GM21576 (cell line): ENCODE data around the gene FOXD4L6.
"Not testable (repeated sequence)": the region's sequence is repeated elsewhere in the genome, so short reads cannot be mapped to it uniquely, and the experiment has no call there.

Experiments
- ATAC-seq: cut with Tn5 transposase; IDR thresholded peaks from one replicate; pipeline ENCODE4 v1.9.1; 2021; ENCODE audit warnings: mild to moderate bottlenecking, moderate library complexity; ENCODE audit not compliant: unreplicated experiment

The FOXD4L6 gene

DNA sequence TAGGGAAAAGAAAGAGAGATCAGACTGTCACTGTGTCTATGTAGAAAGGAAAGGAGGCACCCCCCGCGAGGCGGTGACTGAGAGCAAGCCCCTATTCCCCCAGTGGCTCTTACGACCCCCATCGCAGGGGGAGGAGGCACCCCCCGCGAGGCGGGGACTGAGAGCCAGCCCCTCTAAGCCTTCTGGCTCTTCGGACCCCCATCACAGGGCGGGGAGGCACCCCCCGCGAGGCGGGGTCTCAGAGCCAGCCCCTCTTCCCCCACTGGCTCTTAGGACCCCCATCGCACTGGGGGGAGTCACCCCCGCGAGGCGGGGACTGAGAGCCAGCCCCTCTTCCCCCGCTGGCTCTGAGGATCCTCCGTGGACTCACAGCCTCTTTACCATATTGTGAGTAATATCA is 23.9 kb downstream of the FOXD4L6 start:
- not testable (repeated sequence) for ATAC-seq

DNA sequence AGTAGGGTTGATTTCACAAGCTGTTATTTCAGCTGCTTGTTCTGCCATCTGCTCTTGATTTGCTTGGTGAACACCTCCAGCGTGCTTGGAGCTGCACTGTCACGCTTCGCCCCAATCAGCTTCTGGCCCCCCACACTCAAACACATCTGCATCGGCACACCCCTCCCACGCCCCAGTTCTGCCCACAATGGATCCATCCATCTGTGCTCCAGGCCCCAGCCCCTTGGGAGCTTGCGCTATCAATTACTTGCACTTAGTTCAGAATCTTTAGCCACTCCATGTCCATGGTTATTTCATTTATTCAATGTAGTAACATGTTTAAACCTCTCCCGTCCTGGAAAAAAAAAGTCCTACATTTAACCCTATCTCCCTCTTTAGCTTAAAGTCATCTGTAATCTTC is 28.0 kb downstream of the FOXD4L6 start:
- ATAC-seq = not testable (repeated sequence)

DNA sequence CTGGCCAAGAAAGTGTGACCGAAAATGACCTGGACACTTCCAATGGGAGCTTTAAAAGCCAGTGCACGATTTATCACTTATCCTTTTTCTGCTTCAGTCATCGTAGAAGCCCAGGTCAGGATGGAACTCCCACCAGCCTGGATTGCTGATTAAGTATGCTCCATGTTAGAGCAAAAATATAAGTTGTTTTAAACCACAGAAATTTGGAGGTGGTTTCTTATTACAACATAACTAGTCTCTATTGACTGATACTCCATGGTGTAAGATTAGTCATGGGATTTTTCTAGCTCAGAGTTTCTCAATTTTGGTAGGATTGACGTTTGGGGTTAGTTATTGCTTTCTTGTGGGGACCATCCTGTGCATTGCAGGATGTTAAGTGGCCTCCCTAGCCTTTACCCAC is 29.7 kb downstream of the FOXD4L6 start:
- not testable (repeated sequence) for ATAC-seq

DNA sequence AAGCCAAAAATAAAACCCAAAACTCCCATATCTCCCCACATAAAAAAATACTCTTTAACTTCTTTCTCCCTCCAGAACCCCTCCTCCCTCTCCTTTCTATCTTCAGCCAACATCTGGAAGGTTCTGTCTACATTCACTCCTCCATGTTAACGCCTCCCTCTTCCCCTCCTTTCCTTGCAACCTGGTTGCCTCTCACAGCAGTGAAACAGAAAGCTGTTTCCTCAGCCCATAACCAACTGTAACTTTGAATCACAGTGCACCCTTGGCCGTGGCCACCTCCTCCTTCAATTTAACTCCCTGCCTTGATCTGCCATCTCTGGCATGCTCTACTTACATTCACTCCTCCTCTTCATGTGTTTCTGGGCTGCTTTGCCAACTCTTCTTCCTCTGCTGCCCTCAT is 33.4 kb downstream of the FOXD4L6 start:
- not testable (repeated sequence) for ATAC-seq

DNA sequence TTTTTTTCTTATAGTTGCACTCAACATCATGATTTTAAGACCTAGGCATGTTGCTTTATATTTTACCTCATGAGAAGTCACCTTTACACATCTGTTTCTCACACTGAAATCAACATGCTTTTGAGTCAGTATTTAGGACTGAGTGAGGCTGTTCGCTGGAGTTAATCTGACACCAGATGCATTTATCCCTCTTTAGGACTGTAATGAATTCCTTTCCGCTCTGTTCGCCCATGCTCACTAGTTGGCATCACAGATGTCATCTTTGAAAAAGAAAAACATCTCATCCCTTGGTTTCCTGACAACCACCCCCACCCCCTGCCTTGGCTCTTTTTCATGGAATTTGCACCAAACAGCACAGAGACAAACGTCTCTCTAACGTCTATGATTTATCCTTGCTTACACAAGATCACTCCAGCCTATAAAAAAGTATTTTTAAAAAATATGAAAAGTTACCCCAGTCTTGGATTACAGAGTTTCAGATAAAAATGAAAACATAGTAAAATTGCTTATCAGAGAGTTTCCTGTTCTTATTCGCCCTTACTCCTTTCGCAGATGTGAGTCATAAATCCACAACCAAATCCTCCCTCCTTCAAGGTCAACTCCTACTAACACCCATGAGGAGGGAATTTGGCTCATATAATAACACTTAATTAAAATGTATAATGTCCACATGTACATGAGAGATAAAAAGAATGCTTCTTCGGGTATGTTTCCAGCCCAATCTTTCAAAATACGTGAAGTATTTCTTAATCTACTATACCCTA is 34.3 kb downstream of the FOXD4L6 start:
- ATAC-seq = not testable (repeated sequence)

DNA sequence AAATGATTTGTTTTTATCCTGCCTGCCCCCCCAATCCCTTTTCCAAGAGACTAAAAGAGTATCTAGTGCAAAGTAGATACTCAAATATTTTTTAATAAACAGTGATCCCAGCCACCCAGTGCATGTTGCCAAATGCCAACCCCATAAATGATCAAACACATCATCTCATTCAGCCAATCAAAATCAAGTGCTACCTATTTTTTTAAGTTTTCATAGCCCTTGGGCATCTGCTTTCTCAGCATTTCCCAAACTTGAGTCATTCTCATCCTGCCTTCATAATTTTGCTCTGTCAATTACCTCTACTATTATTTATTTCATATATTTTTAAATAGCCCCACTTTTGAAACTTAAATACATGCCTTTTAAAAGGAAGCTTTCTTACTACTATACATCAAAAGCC is 37.6 kb downstream of the FOXD4L6 start:
- not testable (repeated sequence) for ATAC-seq

DNA sequence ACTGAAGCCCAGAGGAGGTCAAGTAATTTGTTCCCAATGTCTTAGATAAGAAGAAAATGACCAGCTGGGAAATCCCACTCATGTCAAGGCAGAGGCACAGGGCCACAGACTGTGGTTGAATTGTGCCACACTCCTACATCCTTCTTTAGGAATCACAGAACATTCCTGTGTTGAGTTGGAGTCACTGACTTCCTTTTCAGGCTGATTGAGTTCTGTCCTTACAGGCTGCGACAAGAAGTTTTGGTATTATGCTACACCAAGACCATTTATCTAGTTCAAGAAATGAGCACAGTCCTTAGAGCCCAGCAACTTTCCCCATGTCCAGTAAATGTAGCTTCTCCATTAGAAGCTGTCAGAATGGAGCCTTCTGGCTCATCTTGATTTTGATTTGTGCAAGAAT is 38.1 kb downstream of the FOXD4L6 start:
- not testable (repeated sequence) for ATAC-seq

DNA sequence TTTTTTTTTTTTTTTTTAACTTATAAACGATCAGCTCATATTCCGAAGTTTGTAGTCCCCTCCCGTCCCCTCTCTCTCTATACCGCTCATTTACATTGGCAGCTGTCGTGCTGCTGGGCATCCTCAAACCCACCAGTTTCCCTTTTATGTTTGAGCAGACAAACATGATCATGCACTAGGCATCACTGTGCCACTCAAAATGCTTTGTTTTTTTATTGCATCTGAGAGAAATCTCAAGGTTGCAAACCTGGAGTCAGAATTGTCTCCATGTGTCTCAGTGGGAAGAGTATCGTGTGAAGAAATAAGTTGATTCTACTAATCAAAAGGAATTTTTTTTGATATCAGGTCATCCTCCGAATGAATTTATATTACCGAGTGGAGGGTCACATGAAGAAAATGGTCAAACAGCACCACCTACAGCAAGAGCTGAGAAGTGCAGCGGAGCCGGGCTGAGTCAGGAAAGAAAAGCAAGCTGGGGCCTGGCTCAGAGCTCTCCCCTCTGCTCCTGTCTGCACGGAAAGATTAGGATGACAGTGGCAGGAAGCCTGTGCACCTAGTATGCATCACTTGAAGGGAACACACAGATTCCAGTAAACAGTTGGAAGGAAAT is 39.9 kb downstream of the FOXD4L6 start:
- peak; percentile 85 for ATAC-seq

DNA sequence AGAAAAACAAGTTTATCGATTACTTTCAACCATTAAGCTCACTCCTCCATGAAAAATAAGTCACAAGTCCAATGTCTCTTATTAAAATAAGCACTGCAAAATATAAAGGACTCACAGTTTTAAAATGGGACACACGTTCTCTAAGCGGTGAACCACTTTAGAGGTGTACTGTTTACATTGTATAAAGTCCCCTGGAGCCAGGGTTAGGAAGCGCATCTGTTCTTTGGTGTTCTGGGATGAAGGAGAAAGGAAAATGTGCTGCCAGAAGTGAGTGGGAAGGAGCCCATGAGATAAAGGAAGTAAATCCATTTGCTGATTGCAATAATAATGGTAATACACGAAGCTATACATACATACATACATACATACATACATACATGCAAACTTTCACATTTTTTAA is 40.6 kb downstream of the FOXD4L6 start:
- ATAC-seq = not testable (repeated sequence)

DNA sequence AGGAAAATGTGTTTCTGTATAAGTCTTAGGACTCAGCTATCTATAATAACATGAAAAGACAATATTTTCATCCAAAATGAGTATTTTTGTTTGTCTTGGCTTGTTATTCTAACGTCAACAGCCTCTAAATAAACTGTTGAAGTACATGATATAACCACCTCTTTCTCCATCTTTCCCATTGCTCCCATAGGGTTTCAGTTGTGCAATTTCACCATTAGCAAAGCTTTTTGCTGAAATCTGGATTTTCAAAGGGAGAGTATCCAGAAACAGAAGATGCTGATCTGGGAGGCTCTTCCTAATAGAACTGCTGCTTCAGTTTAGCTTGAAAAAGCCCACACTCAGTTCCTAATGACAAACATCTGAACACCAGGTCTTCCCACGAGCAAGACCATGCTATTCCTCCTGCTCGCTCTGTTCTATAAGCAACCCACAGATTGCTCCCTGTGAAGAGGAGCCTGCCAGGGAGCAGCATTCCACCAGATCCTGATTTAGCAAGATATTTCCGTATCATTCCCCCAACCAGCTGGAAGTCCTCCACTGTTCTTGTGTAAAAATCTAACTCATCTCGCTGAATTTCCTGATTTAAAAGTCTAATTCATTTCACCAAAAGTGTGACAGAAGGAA is 41.2 kb downstream of the FOXD4L6 start:
- not testable (repeated sequence) for ATAC-seq

DNA sequence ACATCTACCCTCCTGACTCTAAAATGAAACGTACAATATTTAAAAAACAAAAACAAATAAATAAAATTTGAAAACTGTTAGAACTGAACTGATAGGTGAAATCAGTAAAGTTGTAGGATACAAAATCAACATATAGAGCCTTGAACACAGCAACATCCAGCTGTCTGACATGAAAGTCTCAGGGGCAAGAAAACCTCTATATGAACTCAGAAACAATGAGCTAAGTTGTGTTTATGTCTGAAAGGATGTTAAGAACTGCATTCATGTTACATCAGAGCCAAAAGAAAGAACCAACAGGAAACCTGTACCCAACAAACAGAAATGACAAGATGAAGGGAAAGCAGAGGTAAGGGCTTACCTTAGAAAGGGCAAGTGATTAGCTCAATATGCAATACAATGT is 41.8 kb downstream of the FOXD4L6 start:
- ATAC-seq = not testable (repeated sequence)

DNA sequence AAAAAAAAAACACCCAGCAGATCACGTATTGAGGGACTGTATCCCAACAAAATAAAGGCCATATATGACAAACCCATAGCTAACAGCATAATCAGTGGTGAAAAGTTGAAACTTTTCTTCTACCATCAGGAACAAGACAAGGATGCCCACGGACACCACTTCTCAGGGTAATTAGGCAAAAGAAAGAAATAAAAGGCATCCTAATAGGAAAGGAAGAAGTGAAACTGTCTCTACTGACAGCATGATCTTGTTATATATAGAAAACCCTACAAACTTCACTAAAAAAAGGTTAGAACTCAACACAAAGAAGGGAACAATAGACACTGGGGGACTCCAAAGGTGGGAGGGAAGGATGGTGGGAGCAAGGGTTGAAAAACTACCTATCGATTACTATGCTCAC is 42.3 kb downstream of the FOXD4L6 start:
- not testable (repeated sequence) for ATAC-seq

DNA sequence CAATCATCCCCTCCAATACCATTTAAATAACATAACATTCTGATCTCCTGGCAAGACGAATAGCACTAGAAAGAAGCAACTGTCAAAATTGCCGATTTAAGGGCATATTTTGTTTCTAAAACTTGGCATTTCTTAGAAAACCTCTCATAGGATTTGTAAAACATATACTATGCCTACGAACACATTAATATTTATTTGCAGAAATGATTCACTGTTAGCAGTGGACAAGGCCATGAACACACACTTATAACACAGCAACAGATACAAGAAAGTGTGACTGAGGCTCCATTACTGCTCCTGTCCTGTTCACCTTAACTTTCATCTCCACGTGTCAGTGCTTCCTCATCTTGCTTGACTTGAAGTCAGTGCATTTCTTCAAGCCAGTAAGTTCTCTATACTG is 46.1 kb downstream of the FOXD4L6 start:
- not testable (repeated sequence) for ATAC-seq

DNA sequence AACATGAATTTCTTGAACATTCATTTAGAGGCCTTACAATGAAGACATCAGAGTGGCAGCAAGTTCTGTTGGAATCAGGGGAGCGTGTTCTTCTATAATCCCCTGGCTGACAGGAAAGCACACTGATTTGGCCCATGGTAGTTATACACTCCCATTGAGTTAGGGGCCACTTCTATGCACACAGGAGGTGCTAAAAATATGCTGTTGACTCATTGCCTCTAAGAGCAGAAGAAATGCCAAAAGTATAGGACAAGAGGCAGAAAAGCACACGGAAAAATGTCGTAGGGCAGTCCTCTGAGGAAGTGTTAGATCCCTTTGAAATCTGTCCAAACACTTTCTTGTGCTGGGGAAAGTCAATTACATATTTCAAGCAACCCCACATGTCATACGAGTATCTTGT is 49.0 kb downstream of the FOXD4L6 start:
- not testable (repeated sequence) for ATAC-seq

DNA sequence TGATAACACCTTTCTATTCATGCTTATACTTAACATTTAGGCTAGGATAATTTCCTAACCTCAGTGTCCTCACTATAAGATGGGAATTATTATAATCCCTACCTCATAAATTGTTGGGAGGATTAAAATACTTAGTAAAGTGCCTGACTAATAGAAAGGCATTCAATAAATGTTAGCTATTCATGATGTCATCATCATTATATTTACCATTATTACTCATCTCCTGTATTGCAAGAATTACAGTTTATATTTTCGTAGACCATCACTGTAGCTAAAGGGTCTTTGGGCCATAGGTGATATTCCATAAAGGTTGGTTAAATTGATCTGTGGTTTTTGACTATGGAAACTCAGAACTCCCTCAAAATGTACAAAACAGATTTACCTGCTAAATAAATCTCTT is 50.9 kb downstream of the FOXD4L6 start:
- ATAC-seq = not testable (repeated sequence)
